ENCODE measurements around the gene AGXT2. TPM values are rescaled to one million over a fixed set of nuclear protein-coding genes. Genes with fewer than 3 reads are reported as not detected.
A peak's percentile ranks its signal among the peaks of the same experiment; 100 is the strongest.

AGXT2 gene
- total RNA-seq, 4 donors from 2014 or later, result not detected

DNA sequence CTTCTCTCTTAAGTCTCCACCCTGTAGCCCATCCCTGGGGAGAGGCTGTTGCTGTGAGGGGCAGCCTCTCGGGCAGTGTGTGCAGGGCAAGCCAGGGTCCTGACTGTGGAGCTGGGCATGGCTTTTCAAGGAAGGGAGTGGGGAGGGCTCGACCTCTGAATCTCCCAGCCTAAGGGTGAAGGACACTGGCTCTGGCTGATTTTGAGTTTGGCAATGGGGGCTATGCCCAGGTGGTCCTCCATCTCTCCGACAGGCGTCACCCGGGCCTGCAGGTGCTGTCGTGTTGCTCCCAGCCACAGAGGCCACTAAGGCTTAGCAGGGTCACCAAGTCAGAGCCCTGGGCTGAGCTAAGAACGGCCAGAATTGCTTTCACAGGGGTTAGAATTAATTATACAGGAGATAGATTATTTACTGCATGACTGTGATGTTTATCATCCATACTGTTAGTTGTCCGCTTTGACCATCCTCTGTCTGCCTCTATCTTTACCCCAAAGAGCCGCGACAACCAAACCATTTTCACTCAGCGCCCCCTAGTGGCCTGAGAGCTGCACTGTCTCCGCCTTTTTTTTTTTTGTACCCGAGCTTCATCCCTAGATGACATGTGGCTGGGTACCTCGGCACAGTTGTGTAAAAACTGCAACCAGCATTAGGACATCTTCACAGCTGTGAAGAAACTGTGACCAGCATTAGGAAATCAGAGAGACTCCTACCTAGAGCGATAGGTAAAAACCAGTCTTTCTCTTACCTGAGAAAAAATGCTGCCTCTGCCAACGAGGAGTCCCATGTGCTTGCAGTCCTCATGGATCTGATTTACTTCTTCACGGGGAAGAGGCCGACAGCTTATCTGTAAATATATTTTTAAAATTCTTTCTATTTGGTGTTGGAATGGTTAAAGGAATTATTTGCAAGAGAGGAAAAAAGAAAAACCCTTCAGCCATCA, 44.5 kb downstream of the AGXT2 start:
- WGBS, 2 donors, result 37 to 42% methylated on average over 16 to 18 of the region's 18 CpGs
- H3K9me3 ChIP-seq, result no peaks in the 10 kb centered on the region
- H3K4me1 ChIP-seq, result no peaks in the 10 kb centered on the region
- peaks cover 0 to 34% (median 0%) of the 10 kb centered on the region in 4 donors for H3K27me3 ChIP-seq
- H3K4me3 ChIP-seq, result no peak overlapping the region
- no peak for DNase-seq
- TF ChIP-seq POLR2A (IDR thresholded peaks at IDR 0.05) (no peak), CTCF (IDR thresholded peaks at IDR 0.05) (peak; percentile 38 to 81 (median 53))
- intact Hi-C loops (cut with DNase I), result no loop called here
- H3K36me3 ChIP-seq, result no peaks in the 10 kb centered on the region
- no peak overlapping the region for H3K27ac ChIP-seq

- Histone ChIP-seq H3K9me3 (no peaks in the 10 kb centered on the region), H3K27ac (no peak overlapping the region), H3K4me3 (no peak overlapping the region), H3K27me3 (peaks cover 0 to 34% (median 0%) of the 10 kb centered on the region in 4 donors), H3K36me3 (no peaks in the 10 kb centered on the region), H3K4me1 (no peaks in the 10 kb centered on the region)
- intact Hi-C loops (cut with DNase I), result no loop called here
- WGBS, 2 donors, result 90 to 96% methylated on average over 4 to 5 of the region's 6 CpGs
- no peak for TF ChIP-seq POLR2A (IDR thresholded peaks at IDR 0.05)
- TF ChIP-seq CTCF (IDR thresholded peaks at IDR 0.05), result no peak
- DNase-seq, result no peak
Observed at GRCh38 chr5:35002459-35002858, 45.3 kb downstream of the AGXT2 start.

DNA sequence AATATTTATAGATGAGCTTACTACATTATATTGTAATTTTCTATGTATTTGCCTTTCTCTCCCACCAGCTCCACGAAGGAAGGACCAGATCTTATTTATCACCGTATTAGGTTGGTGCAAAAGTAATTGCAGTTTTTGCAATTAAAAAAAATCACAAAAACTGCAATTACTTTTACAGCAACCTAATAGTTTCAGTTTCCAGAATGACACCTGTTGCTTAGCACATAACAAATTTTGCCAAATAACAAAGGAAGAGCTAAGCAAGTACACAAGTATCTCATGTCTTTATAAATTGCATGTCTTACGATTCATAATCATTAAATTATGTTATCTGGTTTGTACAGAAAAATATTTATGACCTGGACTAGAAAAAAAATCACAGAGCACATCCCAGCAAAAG, 45.9 kb downstream of the AGXT2 start:
- Histone ChIP-seq H3K27ac (no peak overlapping the region), H3K4me3 (no peak overlapping the region), H3K36me3 (no peaks in the 10 kb centered on the region), H3K4me1 (no peaks in the 10 kb centered on the region), H3K27me3 (peaks cover 0 to 36% (median 0%) of the 10 kb centered on the region in 4 donors), H3K9me3 (no peaks in the 10 kb centered on the region)
- no peak for DNase-seq
- TF ChIP-seq POLR2A (IDR thresholded peaks at IDR 0.05), result no peak
- TF ChIP-seq CTCF (IDR thresholded peaks at IDR 0.05), result no peak
- 49 to 75% methylated on average over 3 of the region's 3 CpGs for WGBS, 2 donors
- intact Hi-C loops (cut with DNase I), result no loop called here

DNA sequence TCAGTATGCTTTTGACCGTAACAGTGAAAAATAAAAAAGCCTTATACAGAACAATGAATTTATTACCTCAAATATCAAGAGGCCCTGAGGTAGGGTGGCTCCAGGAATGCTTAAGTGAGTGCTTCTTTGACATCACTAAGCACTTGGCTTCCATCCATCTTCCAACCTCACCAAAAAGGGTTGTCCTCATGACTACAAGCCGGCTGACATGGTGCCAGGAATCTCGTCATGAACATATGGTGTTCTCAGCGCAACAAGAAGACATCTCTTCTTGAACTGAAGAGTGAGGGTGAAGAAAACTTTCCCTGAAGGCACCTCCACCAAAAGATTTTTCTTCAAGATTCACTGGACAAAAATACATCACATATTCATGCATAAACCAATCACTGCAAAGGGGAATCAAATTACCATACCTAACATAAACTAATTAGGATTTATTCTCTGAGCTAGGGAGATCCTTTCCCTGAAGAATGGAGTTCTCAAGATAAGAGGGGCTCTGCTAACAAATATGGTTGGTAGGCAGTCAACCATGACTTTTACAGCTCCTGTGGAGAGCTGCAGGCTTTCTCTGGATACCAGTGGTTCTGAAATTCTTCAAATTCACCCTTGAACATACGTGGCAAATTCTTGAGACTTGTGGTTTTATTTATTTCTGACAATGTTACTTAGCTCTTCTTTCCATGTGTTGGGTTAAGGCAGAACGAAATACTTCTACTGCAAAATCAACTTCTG, 49.5 kb downstream of the AGXT2 start:
- Histone ChIP-seq H3K4me3 (no peak overlapping the region), H3K4me1 (no peaks in the 10 kb centered on the region), H3K36me3 (no peaks in the 10 kb centered on the region), H3K9me3 (no peaks in the 10 kb centered on the region), H3K27me3 (peaks cover 0 to 15% (median 0%) of the 10 kb centered on the region in 4 donors), H3K27ac (no peak overlapping the region)
- WGBS, 2 donors, result 53 to 57% methylated on average over 6 of the region's 6 CpGs
- TF ChIP-seq POLR2A (IDR thresholded peaks at IDR 0.05) (no peak), CTCF (IDR thresholded peaks at IDR 0.05) (no peak)
- intact Hi-C loops (cut with DNase I), result loop anchor here (5.0 kb wide), 1 partner anchor 521 kb away; no protein-coding TSS in a partner anchor
- DNase-seq, result no peak

GRCh38 chr5:34996261-34996660, 51.5 kb downstream of the AGXT2 start:
- no peak overlapping the region for H3K4me3 ChIP-seq
- no peak overlapping the region for H3K27ac ChIP-seq
- WGBS, 2 donors, result 70 to 77% methylated on average over 2 of the region's 2 CpGs
- no peaks in the 10 kb centered on the region for H3K36me3 ChIP-seq
- H3K27me3 ChIP-seq, result peaks cover 0 to 6% (median 0%) of the 10 kb centered on the region in 4 donors
- H3K9me3 ChIP-seq, result no peaks in the 10 kb centered on the region
- TF ChIP-seq CTCF (IDR thresholded peaks at IDR 0.05) (no peak), POLR2A (IDR thresholded peaks at IDR 0.05) (no peak)
- no peak for DNase-seq
- H3K4me1 ChIP-seq, result no peaks in the 10 kb centered on the region
- intact Hi-C loops (cut with DNase I), result loop anchor here (5.0 kb wide), 1 partner anchor 519 kb away; no protein-coding TSS in a partner anchor

Data from esophagus squamous epithelium (tissue), 5 donors.